Frontal cortex (tissue), 4 donors: Measurements from ENCODE around the gene DCDC1. TPM values are rescaled to one million over a fixed set of nuclear protein-coding genes. Genes with fewer than 3 reads are reported as not detected.

Source experiments
- DNase-seq, 2 donors: peaks; one replicate each; pipeline ENCODE4 v3.0.0; 2012; ENCODE audit warnings: low spot score in 2 of 2
- FAIRE-seq: peaks from 2 replicates; lab custom pipeline; 2012; peaks lifted over from hg19 to GRCh38; lab: Jason Lieb, UNC
- total RNA-seq: library from RNA; depleted of rRNA; stranded (reverse); fragments of >200 nt; gene quantifications from one replicate; pipeline ENCODE4 v1.2.3, GENCODE V29; 2014
- donor health status: control.
- donor health status: control.
- donor health status: control.

Gene DCDC1
- total RNA-seq, 1 donor from 2014 or later, result 2.4 TPM

DNA sequence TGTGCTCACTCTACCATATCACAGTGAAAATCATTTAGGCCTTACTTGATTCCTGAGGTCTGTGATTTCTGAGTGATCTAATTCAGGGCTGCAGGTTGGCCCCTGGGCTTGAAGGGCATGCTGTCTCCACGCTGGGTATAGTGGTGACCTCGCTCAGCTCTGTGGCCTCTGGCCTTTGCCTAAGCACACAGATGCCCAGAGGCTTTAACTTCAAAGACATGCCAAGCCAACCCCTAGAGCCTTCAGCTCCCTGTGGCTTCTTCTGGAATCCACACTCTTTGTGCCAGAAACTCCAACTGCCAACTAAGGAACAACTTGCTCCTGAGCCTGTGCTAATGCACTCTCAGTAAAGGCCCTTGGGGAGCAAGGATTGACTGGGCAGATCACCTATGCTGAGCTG lies 550.8 kb downstream of the DCDC1 start:
- DNase-seq (no peak), FAIRE-seq (no peak)

- DNase-seq (no peak), FAIRE-seq (no peak)
Observed at GRCh38 chr11:30816959-30817880, 552.3 kb downstream of the DCDC1 start.

DNA sequence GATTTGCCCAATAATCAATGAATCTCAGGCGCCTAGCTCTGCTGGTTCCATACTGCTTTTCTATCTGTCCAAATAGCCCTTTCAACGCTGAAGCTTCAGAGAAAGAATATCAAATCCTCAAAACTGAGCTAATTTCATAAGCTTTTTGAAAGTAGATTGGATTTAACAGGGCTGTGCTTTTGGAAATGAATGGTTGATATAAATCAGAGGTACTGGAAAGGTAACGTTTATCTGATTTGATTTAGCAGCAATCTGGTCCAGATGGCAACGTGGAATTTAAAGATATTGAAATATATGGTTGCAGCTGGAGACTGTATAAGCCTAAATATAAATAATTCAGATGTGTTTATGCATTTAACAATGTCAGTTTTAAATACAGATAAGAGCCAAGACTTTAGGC lies 553.9 kb downstream of the DCDC1 start:
- FAIRE-seq (no peak), DNase-seq (no peak)

DNA sequence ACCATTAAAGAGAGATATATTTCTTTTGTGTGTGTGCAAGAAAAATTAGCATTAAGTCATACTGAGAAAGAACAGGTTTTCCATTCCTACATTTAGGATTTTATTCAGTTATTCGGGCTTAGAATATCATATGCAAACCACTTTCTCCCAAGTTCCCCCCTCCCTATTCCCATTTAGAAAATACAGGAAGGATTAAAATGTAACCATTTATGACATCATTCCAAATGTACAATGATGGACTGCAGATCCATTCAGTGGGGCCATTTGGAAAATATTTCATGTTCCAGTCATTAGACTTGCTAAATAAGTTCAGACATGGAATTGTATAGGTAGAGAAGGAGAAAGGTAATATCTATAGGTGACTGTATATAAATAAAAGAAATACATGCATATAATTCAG lies 554.8 kb downstream of the DCDC1 start:
- no peak for DNase-seq

More for the DNA sequence above, 554.8 kb downstream of the DCDC1 start:
- FAIRE-seq, result no peak

Other genes starting within 250 kb of the DCDC1 start
- 15.1 TPM for gene DNAJC24, start 121 bp upstream of the DCDC1 start, total RNA-seq
- gene IMMP1L, start 139.9 kb upstream of the DCDC1 start, total RNA-seq, result 20.8 TPM
- gene ELP4, start 140.0 kb upstream of the DCDC1 start, total RNA-seq, result 22.4 TPM